Heart right ventricle (tissue), 16 donors: ENCODE data around the gene PRKN. TPM values are rescaled to one million over a fixed set of nuclear protein-coding genes. Genes with fewer than 3 reads are reported as not detected.

Source experiments
- ATAC-seq, 8 donors: fragments of 200-7000 bp; cut with Tn5 transposase; one replicate each; pipeline ENCODE4 v1.9.1; 2020; ENCODE audit warnings: mild to moderate bottlenecking in 8 of 8, moderate library complexity in 8 of 8, moderate number of reproducible peaks in 1 of 8
- DNase-seq, 2 donors: peaks; one replicate each; pipeline ENCODE4 v3.0.0-alpha.2; 2020
- H3K27ac ChIP-seq, 10 donors: fragments of 200-600 bp; sonication (generic) in 2 of 10; one replicate each; pipeline versions ENCODE4 v1.5.0 to v1.8.0; 2020 to 2022; ENCODE audit warnings: mild to moderate bottlenecking in 3 of 10
- H3K27me3 ChIP-seq, 7 donors: fragments of 200-600 bp; one replicate each; pipeline ENCODE4 v1.8.0; 2021 to 2022; ENCODE audit warnings: mild to moderate bottlenecking in 2 of 7
- H3K36me3 ChIP-seq, 9 donors: fragments of 200-600 bp; sonication (generic) in 1 of 9; one replicate each; pipeline versions ENCODE4 v1.5.0 to v1.8.0; 2020 to 2022; ENCODE audit warnings: mild to moderate bottlenecking in 2 of 9
- H3K4me1 ChIP-seq, 9 donors: fragments of 200-600 bp; sonication (generic) in 1 of 9; one replicate each; pipeline versions ENCODE4 v1.5.0 to v1.8.0; 2020 to 2022; ENCODE audit warnings: mild to moderate bottlenecking in 4 of 9
- H3K4me3 ChIP-seq, 10 donors: fragments of 200-600 bp; sonication (generic) in 2 of 10; one replicate each; pipeline versions ENCODE4 v1.5.0 to v1.8.0; 2020 to 2022; ENCODE audit warnings: mild to moderate bottlenecking in 7 of 10, moderate library complexity in 2 of 10
- H3K9me3 ChIP-seq, 11 donors: fragments of 200-600 bp in 10 of 11; sonication (generic) in 2 of 11; one replicate each; pipeline versions ENCODE4 v1.5.0 to v1.8.0; 2013 to 2022; ENCODE audit warnings: mild to moderate bottlenecking in 2 of 11, control low read depth in 1 of 11, moderate library complexity in 1 of 11
- CTCF ChIP-seq, 9 donors: fragments of 200-600 bp; sonication (generic) in 2 of 9; IDR thresholded peaks; one replicate each; pipeline versions ENCODE4 v1.5.0 to v1.8.0; 2021 to 2022; ENCODE audit warnings: antibody characterized with exemption in 9 of 9, mild to moderate bottlenecking in 5 of 9, moderate library complexity in 1 of 9
- WGBS, 2 donors: extraction: QIAGEN DNeasy Blood & Tissue Kit; methylation state at CpG; one replicate each; pipeline ENCODE4 v1.1.7; 2013; ENCODE audit warnings: inconsistent platforms in 1 of 2; 5-methylcytosine and 5-hydroxymethylcytosine counted together
- intact Hi-C, 10 donors: fragments of 100-400 bp; cut with DNase I; formaldehyde crosslinking; loops; one replicate each; pipeline versions ENCODE4 v1.11.1 to v1.14.2; 2022
- polyA plus RNA-seq, 2 donors: library from polyadenylated mRNA; stranded (reverse); fragments of 200-250 nt; gene quantifications; one replicate each; pipeline ENCODE4 v1.2.3, GENCODE V29; 2013
- total RNA-seq, 10 donors: library from RNA; stranded (reverse); fragmentation: NEBNext Ultra II Directional in 3 of 10; extraction: Animal tissue kit (Norgen Biotek cat#: 25700) in 3 of 10; gene quantifications; one replicate each; pipeline versions ENCODE4 v1.2.1 to v1.2.4, GENCODE V29; 2021 to 2023
- donor health status: Arrhythmogenic right ventricular cardiomyopathy.
- donor health status: ischemic (EF 13 %, LVEDD 7.1; RV severe dilation, severe dysfunction).
- donor health status: healthy with polysubstance abuse.
- donor health status: DM: no; HTN: yes; CAD: no.
- donor health status: DM: no; HTN: no; CAD: no.
- donor health status: ischemic (EF 25% LVEDD 6.9; RV normal size, moderate dysfunction).
- donor health status: ischemic (EF 25% LVEDD 5.7; RV mildly dilated, moderate dysfunction).
- donor health status: healthy.
- donor health status: DM: yes; HTN: yes; CAD: no.
- donor health status: Ischemic cardiomyopathy.
- donor health status: ischemic (EF 35%, LVEDD 5.7; RV mildly dilated, moderate dysfunction).
- donor health status: nonischemic (EF 11% LVEDD 7.7; RV severe dilation, severe dysfunction).
- donor health status: DM: yes; HTN: yes; CAD: no.
- donor health status: PGD.
- donor health status: ischemic (EF 29% LVEDD 5.4; RV normal size, mild dysfunction).
- donor health status: nonischemic (EF 23%, LVEDD 6.1; RV moderate dilation, normal function).

The PRKN gene
- total and polyA plus RNA-seq, 12 donors, result 2.3 to 27.7 (median 26.3) TPM

- Histone ChIP-seq H3K4me1 (peaks cover 0 to 8% (median 0%) of the 10 kb centered on the region in 9 donors), H3K27ac (no peak overlapping the region), H3K36me3 (no peaks in the 10 kb centered on the region), H3K4me3 (no peak overlapping the region), H3K27me3 (no peaks in the 10 kb centered on the region), H3K9me3 (no peaks in the 10 kb centered on the region)
- no peak for ATAC-seq
- WGBS, 2 donors, result 93 to 95% methylated on average over 4 of the region's 4 CpGs
- no peak for TF ChIP-seq CTCF (IDR thresholded peaks at IDR 0.05)
- DNase-seq, result no peak
- intact Hi-C loops, result no loop called here
These were observed 1427.8 kb downstream of the PRKN start for GRCh38 chr6:161299726-161300125.

Other genes with a start within 250 kb of the PRKN start
- gene PACRG, start 208 bp upstream of the PRKN start, total RNA-seq, result 10 to 100 TPM in 6 of 10 donors, 1 to 10 TPM in 4; 7.1 to 34.6 (median 10.3) TPM
- gene PACRG, start 208 bp upstream of the PRKN start, polyA plus RNA-seq, result 1 to 10 TPM; 2.1 to 5.3 TPM